ENCODE measurements around the gene AHNAK2.
A peak's percentile ranks its signal among the peaks of the same experiment; 100 is the strongest.
"Not testable (repeated sequence)": the region's sequence is repeated elsewhere in the genome, so short reads cannot be mapped to it uniquely, and the experiment has no call there.

Gene AHNAK2

DNA sequence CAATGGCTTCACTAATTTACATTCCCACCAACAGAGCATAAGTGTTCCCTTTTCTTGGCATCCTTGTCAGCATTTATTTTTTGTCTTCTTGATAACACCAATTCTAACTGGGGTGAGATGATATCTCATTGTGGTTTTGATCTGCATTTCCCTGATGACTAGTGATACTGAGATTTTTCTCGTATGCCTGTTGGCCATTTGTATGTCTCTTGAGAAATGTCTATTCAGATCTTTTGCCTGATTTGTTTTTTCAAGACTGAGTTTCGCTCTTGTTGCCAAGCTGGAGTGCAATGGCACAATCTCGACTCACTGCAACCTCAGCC, 58.2 kb downstream of the AHNAK2 start:
- peaks cover 15% of the 10 kb centered on the region for H3K4me1 Mint-ChIP-seq
- peaks cover 34% of the 10 kb centered on the region for H3K9me3 Mint-ChIP-seq
- H3K4me3 Mint-ChIP-seq: no peak overlapping the region
- H3K27me3 Mint-ChIP-seq (ENCODE audit: low read depth, poor library complexity): peaks cover 17% of the 10 kb centered on the region
- peaks cover 7% of the 10 kb centered on the region for H3K36me3 Mint-ChIP-seq (ENCODE audit: low read depth)
- H3K27ac Mint-ChIP-seq: no peak overlapping the region
- TF ChIP-seq, protein P1, sequence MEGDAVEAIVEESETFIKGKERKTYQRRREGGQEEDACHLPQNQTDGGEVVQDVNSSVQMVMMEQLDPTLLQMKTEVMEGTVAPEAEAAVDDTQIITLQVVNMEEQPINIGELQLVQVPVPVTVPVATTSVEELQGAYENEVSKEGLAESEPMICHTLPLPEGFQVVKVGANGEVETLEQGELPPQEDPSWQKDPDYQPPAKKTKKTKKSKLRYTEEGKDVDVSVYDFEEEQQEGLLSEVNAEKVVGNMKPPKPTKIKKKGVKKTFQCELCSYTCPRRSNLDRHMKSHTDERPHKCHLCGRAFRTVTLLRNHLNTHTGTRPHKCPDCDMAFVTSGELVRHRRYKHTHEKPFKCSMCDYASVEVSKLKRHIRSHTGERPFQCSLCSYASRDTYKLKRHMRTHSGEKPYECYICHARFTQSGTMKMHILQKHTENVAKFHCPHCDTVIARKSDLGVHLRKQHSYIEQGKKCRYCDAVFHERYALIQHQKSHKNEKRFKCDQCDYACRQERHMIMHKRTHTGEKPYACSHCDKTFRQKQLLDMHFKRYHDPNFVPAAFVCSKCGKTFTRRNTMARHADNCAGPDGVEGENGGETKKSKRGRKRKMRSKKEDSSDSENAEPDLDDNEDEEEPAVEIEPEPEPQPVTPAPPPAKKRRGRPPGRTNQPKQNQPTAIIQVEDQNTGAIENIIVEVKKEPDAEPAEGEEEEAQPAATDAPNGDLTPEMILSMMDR (IDR thresholded peaks at IDR 0.05): no peak
- DNase-seq: no peak

DNA sequence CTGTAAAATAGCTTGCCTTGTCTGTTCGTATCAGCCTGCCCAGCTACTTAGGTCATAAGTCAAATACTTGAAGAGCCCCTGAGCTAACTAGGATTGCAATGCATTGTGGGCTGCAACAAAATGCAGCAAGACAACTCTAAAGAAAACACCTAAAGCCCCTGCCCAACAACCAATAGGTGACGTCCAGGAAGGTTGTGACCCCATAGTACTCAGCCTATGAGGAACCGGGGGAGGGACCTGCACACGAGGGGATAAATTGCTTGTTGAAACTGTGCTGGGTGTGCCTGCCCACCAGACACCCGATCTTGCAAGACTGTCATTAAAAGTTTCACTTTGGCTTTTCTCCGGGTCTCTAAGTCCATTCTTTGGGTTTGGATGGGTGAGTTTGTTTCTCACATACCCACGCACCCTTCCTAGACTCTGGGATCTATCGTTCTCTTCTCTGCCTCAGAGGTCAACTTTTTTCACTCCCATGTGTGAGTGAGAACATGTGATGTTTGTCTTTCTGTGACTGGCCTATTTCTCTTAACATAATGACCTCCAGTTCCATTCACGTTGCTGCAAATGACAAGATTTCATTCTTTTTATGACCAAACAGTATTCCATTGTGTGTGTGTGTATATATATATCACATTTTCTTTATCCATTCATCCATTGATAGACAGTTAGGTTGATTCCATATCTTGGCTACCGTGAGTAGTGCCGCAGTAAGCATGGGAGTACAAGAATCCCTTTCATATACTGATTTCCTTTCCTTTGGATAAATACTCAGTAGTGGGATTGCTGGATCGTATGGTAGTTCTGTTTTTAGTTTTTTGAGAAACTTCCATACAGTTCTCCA, 58.8 kb downstream of the AHNAK2 start:
- Mint-ChIP-seq H3K9me3 (peaks cover 34% of the 10 kb centered on the region), H3K4me1 (peaks cover 15% of the 10 kb centered on the region), H3K27ac (peak overlapping the region; percentile 15), H3K27me3 (ENCODE audit: low read depth, poor library complexity) (peaks cover 22% of the 10 kb centered on the region)
- H3K36me3 Mint-ChIP-seq (ENCODE audit: low read depth); H3K4me3 Mint-ChIP-seq; DNase-seq: not testable (repeated sequence)

DNA sequence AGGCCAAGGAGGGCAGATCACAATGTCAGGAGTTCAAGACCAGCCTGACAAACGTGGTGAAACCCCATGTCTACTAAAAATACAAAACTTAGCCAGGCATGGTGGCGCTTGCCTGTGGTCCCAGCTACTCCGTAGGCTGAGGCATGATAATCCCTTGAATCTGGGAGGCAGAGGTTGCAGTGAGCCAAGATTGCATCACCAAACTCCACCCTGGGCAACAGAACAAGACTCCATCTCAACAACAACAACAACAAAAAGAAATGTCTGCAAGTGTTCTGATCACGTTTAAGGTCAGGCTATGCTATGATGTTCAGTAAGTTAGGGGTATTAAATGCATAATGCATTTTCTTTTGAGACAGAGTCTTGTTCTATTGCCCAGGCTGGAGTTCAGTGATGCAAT, 60.2 kb downstream of the AHNAK2 start:
- TF ChIP-seq, protein P1 (IDR thresholded peaks at IDR 0.05): no peak

DNA sequence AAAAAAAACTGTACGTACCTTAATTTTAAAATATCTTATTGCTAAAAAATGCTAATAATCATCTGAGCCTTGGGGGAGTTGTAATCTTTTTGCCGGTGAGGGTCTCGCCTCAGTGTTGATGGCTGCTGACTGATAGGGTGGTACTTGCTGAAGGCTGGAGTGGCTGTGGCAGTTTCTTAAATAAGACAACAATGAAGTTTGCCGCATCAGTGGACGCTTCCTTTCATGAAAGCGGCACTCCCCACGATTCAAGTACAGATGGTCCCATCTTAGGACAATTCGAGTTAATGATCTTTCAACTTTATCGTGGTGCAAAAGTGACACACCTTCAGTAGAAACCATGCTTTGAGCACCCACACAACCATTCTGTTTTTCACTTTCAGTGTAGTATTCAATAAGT, 61.1 kb downstream of the AHNAK2 start:
- DNase-seq: no peak
- no peak overlapping the region for H3K27ac Mint-ChIP-seq
- H3K27me3 Mint-ChIP-seq (ENCODE audit: low read depth, poor library complexity): peaks cover 32% of the 10 kb centered on the region

More for the DNA sequence above, 60.2 kb downstream of the AHNAK2 start:
- peaks cover 35% of the 10 kb centered on the region for H3K9me3 Mint-ChIP-seq
- peaks cover 15% of the 10 kb centered on the region for H3K4me1 Mint-ChIP-seq
- H3K27ac Mint-ChIP-seq: no peak overlapping the region
- peaks cover 7% of the 10 kb centered on the region for H3K36me3 Mint-ChIP-seq (ENCODE audit: low read depth)
- H3K27me3 Mint-ChIP-seq (ENCODE audit: low read depth, poor library complexity): peaks cover 31% of the 10 kb centered on the region
- no peak for DNase-seq
- H3K4me3 Mint-ChIP-seq: no peak overlapping the region

DNA sequence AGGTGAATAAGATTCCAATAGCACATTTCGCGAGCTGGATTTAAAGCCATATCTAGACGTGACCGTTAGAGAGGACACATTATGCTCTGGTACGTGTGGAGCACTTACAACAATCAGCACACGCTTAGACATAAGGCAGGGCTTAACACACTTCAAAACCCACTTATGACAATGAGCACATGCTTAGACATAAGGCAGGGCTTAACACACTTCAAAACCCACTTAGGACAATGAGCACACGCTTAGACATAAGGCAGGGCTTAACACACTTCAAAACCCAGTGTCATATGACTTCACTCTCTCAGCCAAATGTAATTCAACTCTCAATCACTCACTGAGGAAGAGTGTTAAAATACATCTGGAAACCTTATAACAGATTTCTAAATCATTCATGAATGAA, 64.7 kb downstream of the AHNAK2 start:
- Mint-ChIP-seq H3K36me3 (ENCODE audit: low read depth) (peaks cover 4% of the 10 kb centered on the region), H3K27me3 (ENCODE audit: low read depth, poor library complexity) (peaks cover 61% of the 10 kb centered on the region), H3K4me3 (no peak overlapping the region), H3K27ac (no peak overlapping the region), H3K9me3 (peaks cover 38% of the 10 kb centered on the region), H3K4me1 (peaks cover 3% of the 10 kb centered on the region)
- DNase-seq: no peak
- TF ChIP-seq, protein P1 (IDR thresholded peaks at IDR 0.05): no peak

More for the DNA sequence above, 61.1 kb downstream of the AHNAK2 start:
- H3K4me1 Mint-ChIP-seq: peaks cover 15% of the 10 kb centered on the region
- H3K4me3 Mint-ChIP-seq: no peak overlapping the region
- H3K36me3 Mint-ChIP-seq (ENCODE audit: low read depth): peaks cover 7% of the 10 kb centered on the region
- peaks cover 38% of the 10 kb centered on the region for H3K9me3 Mint-ChIP-seq
- TF ChIP-seq, protein P1 (IDR thresholded peaks at IDR 0.05): no peak

DNA sequence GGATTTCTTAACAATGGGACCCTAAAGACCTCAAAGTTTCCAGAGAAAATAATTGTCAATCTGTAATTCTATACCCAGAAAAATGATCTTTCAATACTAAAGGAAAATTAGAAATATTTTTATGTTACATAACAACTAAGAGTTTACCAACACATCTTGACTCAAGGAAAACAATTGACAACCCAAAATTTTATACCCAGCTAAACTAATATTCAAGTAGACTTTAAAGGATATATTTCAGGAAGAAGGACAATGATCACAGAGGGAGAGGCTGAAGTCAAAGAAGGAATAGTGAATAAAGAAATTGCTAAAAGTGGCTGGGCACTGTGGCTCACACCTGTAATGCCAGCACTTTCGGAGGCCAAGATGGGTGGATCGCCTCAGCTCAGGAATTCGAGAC, 66.1 kb downstream of the AHNAK2 start:
- DNase-seq: no peak
- H3K27ac Mint-ChIP-seq: no peak overlapping the region
- H3K4me1 Mint-ChIP-seq: peaks cover 8% of the 10 kb centered on the region
- H3K9me3 Mint-ChIP-seq: peaks cover 51% of the 10 kb centered on the region
- no peak overlapping the region for H3K4me3 Mint-ChIP-seq
- H3K36me3 Mint-ChIP-seq (ENCODE audit: low read depth): peaks cover 4% of the 10 kb centered on the region
- H3K27me3 Mint-ChIP-seq (ENCODE audit: low read depth, poor library complexity): peaks cover 73% of the 10 kb centered on the region
- TF ChIP-seq, protein P1 (IDR thresholded peaks at IDR 0.05): no peak

Data from nephron progenitor cell (in vitro differentiated cells).